HG02763 (cell line): ENCODE measurements around the gene CCR5AS.
"Not testable (repeated sequence)": the region's sequence is repeated elsewhere in the genome, so short reads cannot be mapped to it uniquely, and the experiment has no call there.

Source experiments
- ATAC-seq: cut with Tn5 transposase; IDR thresholded peaks from one replicate; pipeline ENCODE4 v1.9.1; 2021; ENCODE audit warnings: mild to moderate bottlenecking, moderate library complexity; ENCODE audit not compliant: unreplicated experiment

The CCR5AS gene

DNA sequence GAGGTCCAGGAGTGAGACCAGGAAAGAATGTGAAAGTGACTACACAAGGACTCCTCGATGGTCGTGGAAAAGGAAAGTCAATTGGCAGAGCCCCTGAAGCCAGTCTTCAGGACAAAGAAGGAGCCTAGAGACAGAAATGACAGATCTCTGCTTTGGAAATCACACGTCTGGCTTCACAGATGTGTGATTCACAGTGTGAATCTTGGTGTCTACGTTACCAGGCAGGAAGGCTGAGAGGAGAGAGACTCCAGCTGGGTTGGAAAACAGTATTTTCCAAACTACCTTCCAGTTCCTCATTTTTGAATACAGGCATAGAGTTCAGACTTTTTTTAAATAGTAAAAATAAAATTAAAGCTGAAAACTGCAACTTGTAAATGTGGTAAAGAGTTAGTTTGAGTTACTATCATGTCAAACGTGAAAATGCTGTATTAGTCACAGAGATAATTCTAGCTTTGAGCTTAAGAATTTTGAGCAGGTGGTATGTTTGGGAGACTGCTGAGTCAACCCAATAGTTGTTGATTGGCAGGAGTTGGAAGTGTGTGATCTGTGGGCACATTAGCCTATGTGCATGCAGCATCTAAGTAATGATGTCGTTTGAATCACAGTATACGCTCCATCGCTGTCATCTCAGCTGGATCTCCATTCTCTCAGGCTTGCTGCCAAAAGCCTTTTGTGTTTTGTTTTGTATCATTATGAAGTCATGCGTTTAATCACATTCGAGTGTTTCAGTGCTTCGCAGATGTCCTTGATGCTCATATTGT, 47.0 kb downstream of the CCR5AS start:
- ATAC-seq = no peak

DNA sequence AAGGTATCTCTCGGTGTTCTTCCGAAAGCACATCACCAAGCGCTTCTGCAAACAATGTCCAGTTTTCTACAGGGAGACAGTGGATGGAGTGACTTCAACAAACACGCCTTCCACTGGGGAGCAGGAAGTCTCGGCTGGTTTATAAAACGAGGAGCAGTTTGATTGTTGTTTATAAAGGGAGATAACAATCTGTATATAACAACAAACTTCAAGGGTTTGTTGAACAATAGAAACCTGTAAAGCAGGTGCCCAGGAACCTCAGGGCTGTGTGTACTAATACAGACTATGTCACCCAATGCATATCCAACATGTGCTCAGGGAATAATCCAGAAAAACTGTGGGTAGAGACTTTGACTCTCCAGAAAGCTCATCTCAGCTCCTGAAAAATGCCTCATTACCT, 48.4 kb downstream of the CCR5AS start:
- ATAC-seq = no peak

DNA sequence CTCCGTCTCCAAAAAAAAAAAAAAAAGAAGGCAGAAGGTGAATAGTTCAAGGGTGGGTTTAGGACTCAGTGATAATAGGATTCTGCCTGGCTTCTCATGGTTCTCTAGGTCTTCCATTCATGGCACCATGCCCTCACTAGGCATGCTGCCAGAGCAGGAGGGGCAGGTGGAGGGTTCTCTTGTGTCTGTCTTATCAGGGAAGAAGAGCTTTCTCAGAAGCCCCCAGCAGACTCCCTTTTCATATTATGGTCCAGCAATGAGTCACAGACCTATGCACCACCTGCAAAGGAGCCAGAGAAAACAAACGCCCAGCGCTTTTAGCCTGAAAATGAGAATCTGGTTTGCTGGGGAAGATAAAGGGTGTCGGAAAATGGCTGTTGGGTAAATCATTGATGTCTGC, 50.0 kb downstream of the CCR5AS start:
- ATAC-seq = no peak

DNA sequence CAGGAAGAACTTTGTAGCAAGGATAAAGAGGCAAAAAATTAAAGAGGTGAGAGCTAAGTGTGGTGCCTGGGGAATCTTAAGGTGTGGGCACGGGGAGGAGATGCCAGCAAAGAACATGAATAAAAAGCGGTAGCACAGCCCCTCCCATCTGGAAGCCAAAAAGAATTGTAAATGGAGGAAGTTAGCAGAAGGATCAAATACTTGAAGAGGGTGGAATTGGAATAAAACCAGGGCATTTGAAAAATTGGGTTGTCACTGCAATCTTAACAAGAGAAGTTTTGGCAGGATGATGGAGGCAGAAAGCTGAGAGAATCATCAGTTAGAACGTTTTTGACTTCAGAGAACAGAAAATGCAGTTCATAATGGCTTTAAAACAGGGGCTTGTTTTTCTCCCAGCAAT, 50.6 kb downstream of the CCR5AS start:
- no peak for ATAC-seq

GRCh38 chr3:46354984-46355383, 51.9 kb downstream of the CCR5AS start:
- ATAC-seq = no peak

GRCh38 chr3:46354478-46354877, 52.4 kb downstream of the CCR5AS start:
- no peak for ATAC-seq

DNA sequence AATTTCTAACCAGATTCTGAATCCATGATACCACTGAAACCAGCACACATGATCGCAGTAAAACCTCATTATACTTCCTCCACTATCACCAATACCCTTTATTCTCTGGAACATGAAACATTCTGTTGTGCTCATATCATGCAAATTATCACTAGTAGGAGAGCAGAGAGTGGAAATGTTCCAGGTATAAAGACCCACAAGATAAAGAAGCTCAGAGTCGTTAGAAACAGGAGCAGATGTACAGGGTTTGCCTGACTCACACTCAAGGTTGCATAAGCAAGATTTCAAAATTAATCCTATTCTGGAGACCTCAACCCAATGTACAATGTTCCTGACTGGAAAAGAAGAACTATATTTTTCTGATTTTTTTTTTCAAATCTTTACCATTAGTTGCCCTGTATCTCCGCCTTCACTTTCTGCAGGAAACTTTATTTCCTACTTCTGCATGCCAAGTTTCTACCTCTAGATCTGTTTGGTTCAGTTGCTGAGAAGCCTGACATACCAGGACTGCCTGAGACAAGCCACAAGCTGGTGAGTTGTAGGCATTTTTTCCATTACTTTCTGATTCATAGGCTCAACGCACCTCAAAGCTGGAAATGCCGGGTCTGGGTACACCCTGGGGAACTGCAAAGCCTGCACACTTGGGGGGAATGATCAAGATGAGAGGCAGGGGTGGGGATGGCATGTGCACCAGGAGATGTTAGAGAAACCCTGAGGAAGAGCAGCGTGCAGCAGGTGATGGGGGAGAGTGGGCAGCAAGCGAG, 53.0 kb downstream of the CCR5AS start, which contains the start of gene CCR2:
Gene CCR2, plus strand, starts transcription at position 465 of the 764 bp plus-strand sequence. CDS start 3,417 bp downstream, outside the sequence.
- no peak for ATAC-seq

DNA sequence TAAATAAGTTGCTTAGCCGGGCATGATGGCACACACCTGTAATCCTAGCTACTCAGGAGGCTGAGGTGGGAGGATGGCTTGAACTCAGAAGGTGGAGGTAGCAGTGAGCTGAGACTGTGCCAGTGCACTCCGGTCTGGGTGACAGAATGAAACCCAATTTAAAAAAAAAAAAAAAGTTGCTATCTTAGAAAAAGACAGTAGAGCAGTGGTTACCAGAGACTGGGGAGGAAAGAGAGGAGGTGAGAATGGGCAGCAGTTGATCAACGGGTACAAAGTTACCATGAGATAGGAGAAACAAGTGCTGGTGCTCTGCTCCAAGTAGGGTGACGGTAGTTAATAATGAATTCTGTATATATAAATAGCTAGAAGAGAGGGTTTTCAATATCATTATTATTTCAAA, 53.8 kb downstream of the CCR5AS start:
- ATAC-seq = no peak

GRCh38 chr3:46351646-46352045, 55.2 kb downstream of the CCR5AS start:
- ATAC-seq = no peak

- peak; percentile 27 for ATAC-seq
Observed at GRCh38 chr3:46350262-46350565, 56.7 kb downstream of the CCR5AS start.

DNA sequence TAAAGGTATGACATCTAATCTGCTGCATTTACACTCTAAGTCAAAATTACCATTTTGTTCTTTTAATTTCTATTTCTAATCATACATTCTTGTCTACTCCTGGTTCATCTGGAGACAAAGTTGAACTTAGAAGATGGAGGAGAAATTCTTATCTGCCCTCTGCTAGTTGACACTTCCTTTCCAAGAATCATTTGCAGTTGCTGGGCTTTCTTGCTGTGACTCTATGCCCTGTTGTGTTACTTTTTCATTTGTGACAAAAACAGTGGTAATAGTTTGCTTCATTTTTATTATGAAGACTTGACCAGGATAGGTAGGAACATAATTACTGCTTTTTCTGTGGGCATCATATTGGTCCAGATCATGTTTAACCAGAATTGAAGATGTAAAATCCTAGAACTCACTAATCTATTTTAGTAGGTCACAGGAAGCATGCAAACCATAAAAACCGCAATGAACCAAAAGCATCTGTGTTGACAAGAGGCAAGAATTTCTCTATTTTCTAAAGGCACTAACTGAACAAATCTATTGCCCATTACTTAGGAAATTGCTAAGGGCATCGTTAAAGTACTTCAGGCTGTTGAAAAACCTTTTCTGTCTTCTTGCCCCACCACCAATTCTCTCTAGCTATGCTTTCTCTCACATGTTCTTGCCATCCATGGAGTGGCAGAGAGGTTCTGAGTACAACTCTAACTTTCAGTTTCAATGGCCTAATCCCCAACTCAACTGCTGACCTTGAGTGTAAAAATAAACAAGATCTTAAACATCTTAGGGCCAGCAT, 57.2 kb downstream of the CCR5AS start:
- peak; percentile 78 for ATAC-seq

- no peak for ATAC-seq
Observed at GRCh38 chr3:46348823-46349482, 57.9 kb downstream of the CCR5AS start.

- no peak for ATAC-seq
Observed at GRCh38 chr3:46344476-46344875, 62.4 kb downstream of the CCR5AS start.

GRCh38 chr3:46338840-46339239, 68.0 kb downstream of the CCR5AS start:
- no peak for ATAC-seq

- no peak for ATAC-seq
Observed at GRCh38 chr3:46337911-46338310, 69.0 kb downstream of the CCR5AS start.

DNA sequence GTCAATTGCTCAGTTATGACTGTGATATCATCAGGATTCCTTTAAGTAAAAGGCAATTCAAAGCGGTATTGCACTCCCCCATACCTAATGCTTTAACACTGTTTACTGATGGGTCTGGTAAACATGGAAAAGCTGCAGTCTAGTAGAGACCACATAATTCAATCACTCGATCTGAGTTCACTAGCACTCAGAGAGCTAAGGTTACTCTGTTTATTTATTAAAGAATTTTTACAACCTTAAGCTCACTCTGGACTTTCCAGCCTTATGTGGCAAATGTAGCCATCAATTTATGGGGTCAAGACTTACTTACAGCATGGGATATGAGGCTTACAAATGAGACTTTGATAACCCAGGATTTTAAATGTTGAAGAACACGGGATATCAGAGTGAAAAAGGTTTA, 71.3 kb downstream of the CCR5AS start:
- no peak for ATAC-seq

- no peak for ATAC-seq
Observed at GRCh38 chr3:46334741-46335478, 72.0 kb downstream of the CCR5AS start.

DNA sequence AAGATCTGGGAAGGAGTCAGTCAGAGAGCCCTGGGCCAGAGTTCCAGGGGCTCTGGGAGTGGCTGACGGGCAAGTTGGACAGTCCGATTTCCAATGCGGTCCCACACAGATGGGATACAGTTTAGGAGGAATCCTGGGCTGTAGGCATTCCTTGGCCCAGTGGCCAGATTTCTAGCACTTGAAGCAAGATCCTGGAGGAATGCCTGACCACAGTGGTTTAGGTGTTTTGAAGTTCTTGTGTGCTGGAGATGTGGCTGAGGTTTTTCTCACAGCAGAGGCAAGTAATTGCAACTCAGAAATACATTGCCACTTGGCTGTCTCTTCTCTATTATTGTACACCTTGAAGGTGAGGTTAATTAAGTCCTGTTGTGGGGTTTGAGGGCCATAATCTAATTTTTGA, 76.2 kb downstream of the CCR5AS start:
- ATAC-seq = not testable (repeated sequence)

DNA sequence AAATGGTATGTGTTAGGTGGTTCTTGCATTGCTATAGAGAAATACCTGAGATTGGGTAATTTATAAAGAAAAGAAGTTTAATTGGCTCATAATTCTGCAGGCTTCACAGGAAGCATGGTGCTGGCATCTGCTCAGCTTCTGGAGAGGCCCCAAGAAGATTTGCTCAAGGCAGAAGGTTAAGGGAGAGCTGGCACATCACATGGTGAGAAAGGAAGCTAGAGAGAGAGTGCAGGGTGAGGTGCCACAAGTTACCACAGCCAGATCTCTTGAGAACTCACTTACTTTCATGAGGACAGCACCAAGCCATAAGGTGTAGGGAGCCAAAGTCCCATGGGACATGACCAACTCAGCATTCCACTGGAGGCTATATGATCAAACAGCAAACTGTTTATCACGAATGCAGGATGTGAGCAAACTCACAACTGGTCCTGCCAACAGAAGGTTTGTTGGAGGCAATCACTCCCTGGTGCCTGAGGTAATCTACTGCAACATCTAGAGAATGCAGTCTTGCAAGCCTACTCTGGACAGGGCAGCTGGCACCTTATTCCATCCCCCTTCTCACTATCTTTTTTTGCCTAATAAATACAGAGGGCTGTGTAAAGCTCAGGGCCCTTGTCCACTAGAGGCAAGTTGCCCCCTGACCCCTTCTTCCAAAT, 81.1 kb downstream of the CCR5AS start:
- ATAC-seq = no peak

GRCh38 chr3:46324036-46324435, 82.8 kb downstream of the CCR5AS start:
- no peak for ATAC-seq
